Tracheal epithelial cell (primary cell): Measurements from ENCODE around the gene CRYAB. TPM values are rescaled to one million over a fixed set of nuclear protein-coding genes. Genes with fewer than 3 reads are reported as not detected.

Experiments used
- total RNA-seq: library from RNA; depleted of rRNA; stranded (reverse); fragments of >200 nt; gene quantifications from 2 replicates; pipeline ENCODE4 v1.2.1, GENCODE V29; 2014

Gene CRYAB
- total RNA-seq = 0.85 and 18.1 TPM in 2 replicates

GRCh38 chr11:111911563-111912401, at the start of gene CRYAB:
Gene CRYAB, minus strand, starts transcription at chr11:111911770. Its CDS starts 46 bp downstream, at chr11:111911724.

GRCh38 chr11:111918390-111919256, 7.1 kb upstream of the CRYAB start, which contains the start of gene C11orf52:
Gene C11orf52, plus strand, starts transcription at chr11:111918913. Its CDS starts 60 bp downstream, at chr11:111918973.

GRCh38 chr11:111912535-111912934, 965 bp upstream of the CRYAB start, which contains the start of gene HSPB2:
Gene HSPB2, plus strand, starts transcription at chr11:111912734. Its CDS starts 96 bp downstream, at chr11:111912830.

GRCh38 chr11:111878849-111879636, 32.5 kb downstream of the CRYAB start, which contains the start of the genes CFAP68 and FDXACB1:
Gene CFAP68, plus strand, starts transcription at chr11:111879541. Its CDS starts 20 bp downstream, at chr11:111879561.
Gene FDXACB1, minus strand, starts transcription at chr11:111879165. Its CDS starts 33 bp downstream, at chr11:111879132.

GRCh38 chr11:111870886-111871692, 40.5 kb downstream of the CRYAB start, which contains the start of gene ALG9:
Gene ALG9, minus strand, starts transcription at chr11:111871581. Its CDS starts 99 bp downstream, at chr11:111871482.

Other genes with a start within 250 kb of the CRYAB start
- gene PPP2R1B, start 145.4 kb downstream of the CRYAB start, total RNA-seq = 25.6 and 39.5 TPM in 2 replicates
- gene ALG9, start 40.2 kb downstream of the CRYAB start, total RNA-seq = 31.8 and 36.9 TPM in 2 replicates
- gene FDXACB1, start 32.6 kb downstream of the CRYAB start, total RNA-seq = 2.2 and 2.3 TPM in 2 replicates
- 16.2 and 18.3 TPM in 2 replicates for gene CFAP68, start 32.2 kb downstream of the CRYAB start, total RNA-seq
- 0.24 TPM in 1 of 2 replicates, not detected in the other for gene HSPB2, start 964 bp upstream of the CRYAB start, total RNA-seq
- gene C11orf52, start 7.1 kb upstream of the CRYAB start, total RNA-seq = 1.1 and 1.7 TPM in 2 replicates
- 10.9 and 20.5 TPM in 2 replicates for gene DIXDC1, start 25.6 kb upstream of the CRYAB start, total RNA-seq
- 39.8 and 40.7 TPM in 2 replicates for gene DLAT, start 113.6 kb upstream of the CRYAB start, total RNA-seq
- 0.72 and 1.1 TPM in 2 replicates for gene PIH1D2, start 162.2 kb upstream of the CRYAB start, total RNA-seq
- gene NKAPD1, start 162.5 kb upstream of the CRYAB start, total RNA-seq = 17.8 and 24.3 TPM in 2 replicates
- gene TIMM8B, start 175.0 kb upstream of the CRYAB start, total RNA-seq = 38.8 and 49.9 TPM in 2 replicates
- gene SDHD, start 175.1 kb upstream of the CRYAB start, total RNA-seq = 172 and 180 TPM in 2 replicates